Measurements from ENCODE around the gene PDCD2.

DNA sequence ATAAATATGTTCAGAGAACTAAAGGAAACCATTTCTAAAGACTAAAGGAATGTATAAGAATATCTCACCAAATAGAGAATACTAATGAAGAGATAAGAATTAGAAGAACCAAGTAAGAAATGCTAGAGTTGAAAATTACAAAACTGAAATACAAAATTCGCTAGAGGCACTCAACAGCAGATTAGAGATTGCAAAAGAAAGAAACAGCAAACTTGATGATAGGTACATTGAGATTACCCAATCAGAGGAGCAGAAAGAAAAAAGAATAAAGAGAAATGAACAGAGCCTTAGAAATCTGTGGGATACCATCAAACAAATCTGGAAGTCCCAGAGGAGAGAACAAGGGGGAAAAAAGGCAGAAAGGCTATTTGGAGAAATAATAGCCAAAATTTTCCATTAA lies 6.3 kb upstream of the PDCD2 start:
- TF ChIP-seq, protein P1, sequence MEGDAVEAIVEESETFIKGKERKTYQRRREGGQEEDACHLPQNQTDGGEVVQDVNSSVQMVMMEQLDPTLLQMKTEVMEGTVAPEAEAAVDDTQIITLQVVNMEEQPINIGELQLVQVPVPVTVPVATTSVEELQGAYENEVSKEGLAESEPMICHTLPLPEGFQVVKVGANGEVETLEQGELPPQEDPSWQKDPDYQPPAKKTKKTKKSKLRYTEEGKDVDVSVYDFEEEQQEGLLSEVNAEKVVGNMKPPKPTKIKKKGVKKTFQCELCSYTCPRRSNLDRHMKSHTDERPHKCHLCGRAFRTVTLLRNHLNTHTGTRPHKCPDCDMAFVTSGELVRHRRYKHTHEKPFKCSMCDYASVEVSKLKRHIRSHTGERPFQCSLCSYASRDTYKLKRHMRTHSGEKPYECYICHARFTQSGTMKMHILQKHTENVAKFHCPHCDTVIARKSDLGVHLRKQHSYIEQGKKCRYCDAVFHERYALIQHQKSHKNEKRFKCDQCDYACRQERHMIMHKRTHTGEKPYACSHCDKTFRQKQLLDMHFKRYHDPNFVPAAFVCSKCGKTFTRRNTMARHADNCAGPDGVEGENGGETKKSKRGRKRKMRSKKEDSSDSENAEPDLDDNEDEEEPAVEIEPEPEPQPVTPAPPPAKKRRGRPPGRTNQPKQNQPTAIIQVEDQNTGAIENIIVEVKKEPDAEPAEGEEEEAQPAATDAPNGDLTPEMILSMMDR (IDR thresholded peaks at IDR 0.05) = no peak
- TF ChIP-seq EP300 (IDR thresholded peaks at IDR 0.05) = no peak

All from gastroesophageal sphincter (tissue), 3 donors.